Hepatocyte (in vitro differentiated cells): ENCODE results near the gene CACNA1B.

Source experiments
- CTCF ChIP-seq: fragments of 200-600 bp; sonication (generic); IDR thresholded peaks from 2 replicates; pipeline ENCODE4 v1.5.1; 2016; ENCODE audit warnings: antibody characterized with exemption, mild to moderate bottlenecking; ENCODE audit not compliant: poor library complexity
- EZH2 ChIP-seq: fragments of 200-600 bp; sonication (generic); IDR thresholded peaks from 2 replicates; pipeline ENCODE4 v1.6.1; 2016; ENCODE audit warnings: antibody characterized with exemption, mild to moderate bottlenecking, borderline replicate concordance
- EZH2phosphoT487 ChIP-seq: fragments of 200-600 bp; sonication (generic); IDR thresholded peaks from one replicate; pipeline ENCODE4 v1.6.1; 2018; ENCODE audit warnings: antibody characterized with exemption, mild to moderate bottlenecking, low read depth, moderate library complexity; ENCODE audit not compliant: unreplicated experiment, severe bottlenecking

- TF ChIP-seq CTCF = no peak
- no peak for TF ChIP-seq EZH2phosphoT487
- no peak for TF ChIP-seq EZH2
These were observed 137.6 kb downstream of the CACNA1B start for GRCh38 chr9:138015021-138015829.
